Common myeloid progenitor, CD34-positive (primary cell): ENCODE measurements around the gene OSCAR.
"Not testable (repeated sequence)": the region's sequence is repeated elsewhere in the genome, so short reads cannot be mapped to it uniquely, and the experiment has no call there.

Experiments
- CTCF ChIA-PET: fragments of 350-600 bp; sonication (Branson Sonifier 250); formaldehyde crosslinking; loops from one replicate; lab custom pipeline; 2021; ENCODE audit warnings: antibody characterized with exemption; lab: Charles Lee
- POLR2A ChIA-PET: fragments of 350-600 bp; sonication (Branson Sonifier 250); formaldehyde crosslinking; loops from one replicate; lab custom pipeline; 2021; ENCODE audit warnings: antibody characterized with exemption; lab: Charles Lee
- DNase-seq, 3 donors: peaks; one replicate each; pipeline versions ENCODE4 v3.0.0 to v3.0.0-alpha.2; 2013
- H3K27ac ChIP-seq, 2 experiments: 1 replicate in 1 of 2; 2 replicates in 1 of 2; pipeline ENCODE4 v1.7.0; 2013; ENCODE audit warnings: inconsistent platforms in 2 of 2, low read length in 2 of 2, mild to moderate bottlenecking in 2 of 2, low read depth in 1 of 2, moderate library complexity in 1 of 2; ENCODE audit not compliant: severe bottlenecking in 2 of 2, insufficient read depth in 1 of 2, poor library complexity in 1 of 2
- H3K27me3 ChIP-seq, 5 experiments: replicated peaks in 2 of 5; 1 replicate in 3 of 5; 2 replicates in 2 of 5; pipeline versions ENCODE4 v1.6.1 to v1.7.0; 2013; ENCODE audit warnings: low read length in 4 of 5, mild to moderate bottlenecking in 2 of 5, moderate library complexity in 2 of 5, inconsistent platforms in 1 of 5; ENCODE audit not compliant: insufficient read depth in 5 of 5, control insufficient read depth in 4 of 5
- H3K36me3 ChIP-seq, 4 experiments: 1 replicate in 2 of 4; 2 replicates in 2 of 4; pipeline versions ENCODE4 v1.6.1 to v1.7.0; 2013; ENCODE audit warnings: low read length in 3 of 4, control low read depth in 1 of 4, mild to moderate bottlenecking in 1 of 4; ENCODE audit not compliant: control insufficient read depth in 4 of 4, insufficient read depth in 4 of 4
- H3K4me1 ChIP-seq, 4 experiments: 1 replicate in 3 of 4; 2 replicates in 1 of 4; pipeline versions ENCODE4 v1.6.1 to v1.7.1; 2013; ENCODE audit warnings: low read length in 3 of 4, mild to moderate bottlenecking in 3 of 4, control low read depth in 1 of 4, inconsistent platforms in 1 of 4, moderate library complexity in 1 of 4; ENCODE audit not compliant: control insufficient read depth in 4 of 4, insufficient read depth in 4 of 4; ENCODE audit errors: control extremely low read depth in 1 of 4
- H3K4me3 ChIP-seq, 7 experiments: 1 replicate in 4 of 7; 2 replicates in 3 of 7; pipeline versions ENCODE4 v1.5.1 to v1.7.0; 2013; ENCODE audit warnings: mild to moderate bottlenecking in 7 of 7, low read length in 6 of 7, moderate library complexity in 6 of 7, inconsistent platforms in 2 of 7, low read depth in 2 of 7, control low read depth in 1 of 7; ENCODE audit not compliant: insufficient read depth in 4 of 7, control insufficient read depth in 1 of 7; ENCODE audit errors: extremely low read depth in 1 of 7
- H3K9me3 ChIP-seq, 5 experiments: 1 replicate in 4 of 5; 2 replicates in 1 of 5; pipeline versions ENCODE4 v1.6.1 to v1.7.1; 2013; ENCODE audit warnings: low read length in 4 of 5, mild to moderate bottlenecking in 2 of 5, inconsistent platforms in 1 of 5, low read depth in 1 of 5, moderate library complexity in 1 of 5; ENCODE audit not compliant: control insufficient read depth in 4 of 5, insufficient read depth in 2 of 5; ENCODE audit errors: control extremely low read depth in 1 of 5
- WGBS: methylation state at CpG from one replicate; pipeline ENCODE4 v1.1.5; 2013; ENCODE audit not compliant: insufficient coverage; 5-methylcytosine and 5-hydroxymethylcytosine counted together

The OSCAR gene

GRCh38 chr19:54102421-54103169 lies 2.0 kb upstream of the OSCAR start, which contains the start of gene NDUFA3:
Gene NDUFA3, plus strand, starts transcription at chr19:54102855. Its CDS starts 24 bp downstream, at chr19:54102879.
- Histone ChIP-seq H3K36me3 (peaks cover 0 to 22% (median 17%) of the 10 kb centered on the region in 4 experiments), H3K4me1 (peaks cover 0 to 17% (median 12%) of the 10 kb centered on the region in 4 experiments), H3K4me3 (peak within 1 kb of the TSS; percentile 76 to 98 (median 92)), H3K27me3 (no peaks in the 10 kb centered on the region), H3K9me3 (no peaks in the 10 kb centered on the region), H3K27ac (peak within 1 kb of the TSS; percentile 25 to 80)
- ChIA-PET CTCF (no interaction called here), POLR2A (interaction anchor here (0.7 kb wide), 1 partner anchor 12 kb away, joined by 9 read pairs; the partner anchor contains the start of genes PRPF31 and TFPT)
- peak; percentile 98 to 99 (median 99) for DNase-seq
- 4% methylated on average over 42 of the region's 54 CpGs for WGBS

- H3K36me3 ChIP-seq, POLR2A ChIA-PET, H3K9me3 ChIP-seq, H3K27ac ChIP-seq, DNase-seq: not testable (repeated sequence)
- Histone ChIP-seq H3K4me1 (peaks cover 0 to 35% (median 33%) of the 10 kb centered on the region in 4 experiments), H3K4me3 (peak overlapping the region in 1 of 7 experiments; percentile 34), H3K27me3 (peaks cover 0 to 14% (median 0%) of the 10 kb centered on the region in 5 experiments)
- 84% methylated on average over 8 of the region's 9 CpGs for WGBS
- CTCF ChIA-PET, result interaction anchor here (1.0 kb wide), 1 partner anchor 10 kb away, joined by 3 read pairs; no protein-coding TSS in a partner anchor
Observed at GRCh38 chr19:54099903-54100255, 724 bp downstream of the OSCAR start.

- peaks cover 0 to 41% (median 38%) of the 10 kb centered on the region in 4 experiments for H3K4me1 ChIP-seq
- no peak for DNase-seq
- no peaks in the 10 kb centered on the region for H3K9me3 ChIP-seq
- ChIA-PET CTCF (interaction anchor here (1.0 to 1.5 kb wide), 3 partner anchors 10 to 76 kb away, joined by 3 to 4 read pairs (median 3); no protein-coding TSS in a partner anchor), POLR2A (no interaction called here)
- peaks cover 0 to 16% (median 0%) of the 10 kb centered on the region in 5 experiments for H3K27me3 ChIP-seq
- H3K27ac ChIP-seq, result no peak overlapping the region
- no peaks in the 10 kb centered on the region for H3K36me3 ChIP-seq
- H3K4me3 ChIP-seq, result no peak overlapping the region
- 93% methylated on average over 9 of the region's 12 CpGs for WGBS
Observed at GRCh38 chr19:54099190-54099902, 1.3 kb downstream of the OSCAR start.

GRCh38 chr19:54096617-54097106 lies 3.9 kb downstream of the OSCAR start:
- Histone ChIP-seq H3K4me3 (peak overlapping the region in 4 of 7 experiments; percentile 27 to 72 (median 60)), H3K27me3 (peaks cover 0 to 16% (median 0%) of the 10 kb centered on the region in 5 experiments), H3K27ac (no peak overlapping the region), H3K4me1 (peaks cover 2 to 34% (median 30%) of the 10 kb centered on the region in 4 experiments), H3K36me3 (no peaks in the 10 kb centered on the region), H3K9me3 (no peaks in the 10 kb centered on the region)
- ChIA-PET POLR2A (no interaction called here), CTCF (interaction anchor here (0.6 to 1.4 kb wide), 4 partner anchors 12 to 304 kb away, joined by 3 read pairs; no protein-coding TSS in a partner anchor)
- peak; percentile 37 to 57 (median 42) for DNase-seq
- WGBS, result 3% methylated on average over 11 of the region's 14 CpGs

- H3K36me3 ChIP-seq, H3K27ac ChIP-seq, H3K9me3 ChIP-seq, POLR2A ChIA-PET: not testable (repeated sequence)
- CTCF ChIA-PET, result interaction anchor here (1.0 to 1.4 kb wide), 3 partner anchors 13 to 213 kb away, joined by 3 to 4 read pairs (median 3); partner anchors contain the start of genes PRPF31 and TFPT
- under 1% methylated on average over 38 of the region's 46 CpGs for WGBS
- Histone ChIP-seq H3K4me3 (peak overlapping the region in 5 of 7 experiments; percentile 16 to 72 (median 60)), H3K27me3 (peaks cover 0 to 16% (median 3%) of the 10 kb centered on the region in 5 experiments), H3K4me1 (peaks cover 2 to 34% (median 30%) of the 10 kb centered on the region in 4 experiments)
- peak; percentile 50 to 73 (median 56) for DNase-seq
Observed at GRCh38 chr19:54095859-54096616, 4.6 kb downstream of the OSCAR start.

- POLR2A ChIA-PET, result no interaction called here
- 82% methylated on average over 20 of the region's 22 CpGs for WGBS
- CTCF ChIA-PET, result interaction anchor here (1.2 to 1.4 kb wide), 2 partner anchors 20 to 71 kb away, joined by 4 to 5 read pairs; partner anchors contain the start of genes PRPF31 and TFPT
- Histone ChIP-seq H3K4me1 (peaks cover 2 to 32% (median 27%) of the 10 kb centered on the region in 4 experiments), H3K4me3 (peak overlapping the region in 3 of 7 experiments; percentile 16 to 60 (median 52)), H3K27ac (no peak overlapping the region), H3K27me3 (peaks cover 0 to 16% (median 3%) of the 10 kb centered on the region in 5 experiments), H3K9me3 (no peaks in the 10 kb centered on the region), H3K36me3 (no peaks in the 10 kb centered on the region)
- DNase-seq, result no peak
Observed at GRCh38 chr19:54095136-54095858, 5.3 kb downstream of the OSCAR start.
